Activated CD8-positive, alpha-beta memory T cell treated with anti-CD3 and anti-CD28 coated beads, Interleukin-2, amount 50 U/mL, for 48 hours (primary cell): ENCODE results near the gene THEMIS.
A peak's percentile ranks its signal among the peaks of the same experiment; 100 is the strongest.

Source experiments
- DNase-seq: peaks from one replicate; pipeline ENCODE4 v3.0.0-alpha.2; 2020

THEMIS gene

GRCh38 chr6:127858727-127859391, 42.0 kb downstream of the THEMIS start:
- DNase-seq: no peak

GRCh38 chr6:127857051-127857637, 43.7 kb downstream of the THEMIS start:
- no peak for DNase-seq

- DNase-seq: no peak
Observed at GRCh38 chr6:127855542-127856159, 45.2 kb downstream of the THEMIS start.

- DNase-seq: no peak
Observed at GRCh38 chr6:127854009-127854408, 46.8 kb downstream of the THEMIS start.

GRCh38 chr6:127851197-127851596, 49.7 kb downstream of the THEMIS start:
- DNase-seq: no peak

GRCh38 chr6:127845242-127845641, 55.6 kb downstream of the THEMIS start:
- DNase-seq: no peak

- DNase-seq: no peak
Observed at GRCh38 chr6:127844529-127844928, 56.3 kb downstream of the THEMIS start.

GRCh38 chr6:127843582-127843981, 57.3 kb downstream of the THEMIS start:
- DNase-seq: no peak

- DNase-seq: no peak
Observed at GRCh38 chr6:127842562-127842961, 58.3 kb downstream of the THEMIS start.

- no peak for DNase-seq
Observed at GRCh38 chr6:127841811-127842210, 59.0 kb downstream of the THEMIS start.

- no peak for DNase-seq
Observed at GRCh38 chr6:127834136-127834535, 66.7 kb downstream of the THEMIS start.

- DNase-seq: no peak
Observed at GRCh38 chr6:127833336-127833735, 67.5 kb downstream of the THEMIS start.

GRCh38 chr6:127832381-127832780, 68.5 kb downstream of the THEMIS start:
- DNase-seq: no peak

GRCh38 chr6:127824061-127824460, 76.8 kb downstream of the THEMIS start:
- DNase-seq: no peak

GRCh38 chr6:127821431-127821830, 79.4 kb downstream of the THEMIS start:
- no peak for DNase-seq

GRCh38 chr6:127818149-127818548, 82.7 kb downstream of the THEMIS start:
- no peak for DNase-seq

- no peak for DNase-seq
Observed at GRCh38 chr6:127816643-127817042, 84.2 kb downstream of the THEMIS start.

GRCh38 chr6:127813699-127814027, 87.2 kb downstream of the THEMIS start:
- no peak for DNase-seq

- peak; percentile 72 for DNase-seq
Observed at GRCh38 chr6:127812985-127813698, 87.7 kb downstream of the THEMIS start.

- no peak for DNase-seq
Observed at GRCh38 chr6:127811900-127812570, 88.8 kb downstream of the THEMIS start.

- no peak for DNase-seq
Observed at GRCh38 chr6:127807806-127808517, 92.9 kb downstream of the THEMIS start.

- DNase-seq: no peak
Observed at GRCh38 chr6:127796713-127797112, 104.1 kb downstream of the THEMIS start.

- no peak for DNase-seq
Observed at GRCh38 chr6:127794405-127794804, 106.5 kb downstream of the THEMIS start.
